Stimulated activated CD8-positive, alpha-beta memory T cell treated with anti-CD3 and anti-CD28 coated beads, Interleukin-7, amount 100 ng/mL, for 4 hours (primary cell): ENCODE data around the gene CDC42BPA.

ENCODE experiments used
- DNase-seq, 2 donors: peaks; one replicate each; pipeline ENCODE4 v3.0.0-alpha.2; 2020; ENCODE audit warnings: low read depth in 2 of 2

Gene CDC42BPA

DNA sequence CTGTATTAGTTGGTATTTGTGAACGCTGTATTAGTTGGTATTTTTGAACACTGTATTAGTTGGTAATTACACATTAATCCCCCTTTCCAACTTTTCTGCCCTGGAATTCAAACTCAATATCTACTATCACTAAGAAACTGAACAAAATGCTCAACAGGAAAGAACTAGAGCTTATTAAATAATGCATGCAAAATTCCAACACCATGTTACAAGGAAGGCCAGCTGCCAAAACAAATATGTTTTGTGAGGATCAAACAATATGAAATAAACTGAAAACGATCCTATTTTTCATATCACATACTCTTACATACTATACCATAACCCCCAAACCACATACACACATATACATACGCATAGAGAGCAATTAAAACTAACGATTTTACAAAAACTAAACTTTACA is 104.9 kb downstream of the CDC42BPA start:
- DNase-seq = no peak

DNA sequence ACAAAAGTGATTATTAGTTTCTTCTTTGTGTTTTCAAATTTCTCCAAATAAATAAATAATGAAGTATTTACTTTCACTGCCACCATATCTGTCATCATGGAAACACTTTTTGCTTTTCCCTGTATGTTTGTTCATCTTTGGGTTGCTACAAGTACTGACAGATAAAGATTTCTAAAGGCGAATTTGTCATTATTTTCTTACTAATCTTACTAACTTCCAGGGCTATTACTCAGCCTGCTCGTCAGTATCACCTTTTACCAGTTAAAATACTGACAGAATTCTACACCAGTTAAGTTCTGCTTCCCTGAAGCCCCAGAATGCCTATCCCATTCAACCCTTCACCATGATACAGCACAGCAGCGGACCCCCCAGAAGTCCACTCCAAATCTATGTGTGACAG is 106.1 kb downstream of the CDC42BPA start:
- no peak for DNase-seq

DNA sequence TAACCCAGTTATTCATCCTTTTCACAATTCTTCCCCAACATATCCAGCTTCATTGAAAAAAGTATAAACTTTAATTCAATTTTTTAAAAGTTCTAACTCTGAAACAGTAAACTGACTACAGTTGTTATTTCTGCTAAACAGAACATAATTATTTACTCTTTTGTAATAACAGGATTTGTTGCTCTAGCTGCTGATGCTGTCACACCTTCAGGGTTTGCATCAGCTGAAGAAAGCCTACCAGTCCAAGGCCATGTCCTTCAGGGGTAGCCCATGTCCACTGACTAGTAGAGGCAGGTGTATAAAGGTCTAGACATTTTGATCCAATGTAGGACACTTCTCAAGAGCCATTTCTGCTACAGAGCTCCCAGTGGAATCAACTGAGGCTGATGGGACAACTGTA is 107.7 kb downstream of the CDC42BPA start:
- no peak for DNase-seq

DNA sequence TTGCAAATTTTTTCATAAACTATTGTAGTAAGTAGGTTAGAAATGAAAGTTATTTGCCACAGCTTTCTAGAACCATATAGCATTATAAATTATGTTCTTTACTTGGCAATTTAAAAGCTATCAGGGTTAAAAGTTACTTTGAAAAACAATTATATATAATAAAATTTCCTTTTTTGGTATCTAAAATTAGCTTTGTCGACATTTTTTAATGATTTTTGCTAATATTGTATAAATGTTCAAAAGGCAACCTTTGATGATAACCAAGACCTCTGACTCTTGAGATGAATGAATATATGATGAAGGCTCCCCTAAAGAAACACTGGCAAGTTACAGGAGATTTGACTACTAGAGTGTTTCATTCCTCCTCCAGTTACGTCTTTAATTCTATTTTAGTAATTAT is 121.2 kb downstream of the CDC42BPA start:
- DNase-seq = no peak

GRCh38 chr1:227192163-227192562 is 126.1 kb downstream of the CDC42BPA start:
- DNase-seq = no peak

GRCh38 chr1:227191607-227192006 is 126.7 kb downstream of the CDC42BPA start:
- no peak for DNase-seq

DNA sequence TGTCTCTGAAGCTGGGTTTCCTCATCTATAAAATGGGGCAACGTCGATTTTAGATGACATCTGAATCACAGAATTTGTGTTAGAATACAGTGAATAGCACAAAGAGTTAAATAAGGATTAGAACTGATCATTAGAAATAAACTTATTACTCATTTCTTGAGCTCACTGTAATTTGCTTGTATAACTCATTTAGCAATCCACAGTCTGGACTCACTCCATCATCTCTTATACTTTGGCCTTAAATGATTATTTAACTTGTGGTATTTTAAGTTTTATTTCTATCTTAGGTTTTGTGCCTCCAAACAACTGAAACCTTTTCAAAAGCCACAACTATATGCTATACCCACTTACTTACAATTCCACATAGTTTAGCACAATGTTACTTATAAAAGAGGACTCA is 128.0 kb downstream of the CDC42BPA start:
- no peak for DNase-seq

- DNase-seq = no peak
Observed at GRCh38 chr1:227185291-227185690, 133.0 kb downstream of the CDC42BPA start.

DNA sequence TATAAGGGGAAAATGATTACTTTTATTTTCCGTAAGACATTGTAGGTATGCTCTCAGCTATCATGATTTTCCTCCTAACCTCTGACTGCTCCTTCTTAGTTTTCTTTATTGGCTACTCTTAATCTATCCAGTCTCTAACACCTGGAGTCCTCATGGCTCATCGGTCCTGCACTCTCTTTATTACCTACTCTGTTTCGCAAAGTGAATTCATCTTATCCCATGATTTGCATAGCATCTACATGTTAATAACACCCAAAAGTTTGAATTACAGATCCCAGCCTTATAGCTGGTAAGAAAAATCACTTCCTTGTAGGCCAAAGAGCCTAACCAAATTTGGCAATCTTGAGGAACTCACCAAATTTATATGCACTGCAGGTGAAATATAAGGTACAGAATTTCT is 136.3 kb downstream of the CDC42BPA start:
- DNase-seq = no peak

- DNase-seq = no peak
Observed at GRCh38 chr1:227175611-227176010, 142.7 kb downstream of the CDC42BPA start.

DNA sequence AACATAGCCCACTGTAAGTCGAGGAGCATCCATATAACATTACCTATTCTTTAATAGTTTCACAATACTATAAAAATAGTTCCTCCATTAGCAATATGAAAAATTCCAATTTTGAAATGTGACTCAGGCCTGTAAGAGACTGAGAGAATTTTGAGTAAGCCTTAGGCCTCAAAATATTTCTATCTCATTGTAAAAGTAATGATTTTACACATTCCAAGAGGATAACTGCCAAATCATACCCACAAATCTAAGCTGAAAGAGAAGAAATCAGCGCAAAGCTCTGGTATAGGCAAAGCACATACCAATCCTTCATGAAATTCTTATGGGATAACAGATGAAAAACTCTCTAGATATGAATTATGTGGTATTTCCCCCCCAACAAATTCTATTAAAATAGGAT is 144.1 kb downstream of the CDC42BPA start:
- no peak for DNase-seq

DNA sequence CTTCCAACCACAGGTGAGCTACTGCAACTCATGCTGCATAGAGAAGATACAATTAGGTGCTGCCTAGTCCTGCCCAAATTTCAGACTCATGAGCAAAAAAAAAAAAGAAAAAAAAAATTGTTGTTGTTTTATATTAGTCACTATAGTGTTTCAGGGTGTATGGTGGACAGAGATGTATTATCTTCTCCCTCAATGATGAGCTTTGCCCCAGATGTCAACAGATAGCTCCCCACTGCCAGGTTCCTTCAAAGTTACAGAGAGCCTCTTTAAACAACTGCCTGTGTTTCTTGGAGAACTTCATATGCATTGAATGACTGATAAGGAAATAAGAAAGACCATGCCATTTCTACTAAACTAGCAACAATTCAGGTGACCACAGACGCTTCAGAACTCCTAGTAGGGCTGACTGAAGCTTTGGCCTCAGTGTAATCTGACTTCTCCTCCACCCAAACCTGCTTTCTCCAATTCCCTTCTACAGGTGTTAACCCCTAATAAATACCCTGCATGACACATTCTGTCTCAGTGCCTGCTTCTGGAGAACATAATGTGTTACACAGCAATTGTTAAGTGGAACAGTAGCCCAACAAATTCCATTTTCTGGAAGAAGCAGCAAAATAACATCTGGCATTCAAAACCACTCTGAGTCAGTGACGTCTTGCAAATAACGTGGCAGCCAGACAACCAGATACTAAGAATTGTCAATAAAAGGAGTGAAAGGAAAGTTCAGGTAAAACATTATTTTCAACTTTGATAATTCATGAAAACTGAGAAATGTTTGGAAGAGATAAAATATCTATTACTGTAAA is 147.7 kb downstream of the CDC42BPA start:
- DNase-seq = no peak

DNA sequence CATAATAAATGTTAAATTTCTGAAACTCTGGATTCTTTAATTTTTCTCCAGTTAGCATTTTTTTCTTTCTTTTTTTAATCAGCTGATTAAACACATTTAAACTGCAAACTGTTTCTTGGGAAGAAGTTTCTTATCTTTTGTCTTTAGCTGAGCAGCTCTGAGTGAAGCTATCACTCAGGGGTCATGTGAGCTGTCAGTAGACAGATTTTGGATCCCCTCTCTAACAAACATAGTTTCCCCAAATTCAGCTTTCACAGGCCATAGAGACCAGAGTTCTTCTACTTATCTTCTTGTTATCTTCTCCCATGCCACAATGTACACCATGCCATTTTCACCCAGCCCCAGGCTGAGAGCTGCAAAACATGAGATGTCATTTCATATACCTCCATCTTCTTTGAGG is 148.9 kb downstream of the CDC42BPA start:
- no peak for DNase-seq

GRCh38 chr1:227167276-227168101 is 150.8 kb downstream of the CDC42BPA start:
- no peak for DNase-seq

- DNase-seq = no peak
Observed at GRCh38 chr1:227166559-227166958, 151.7 kb downstream of the CDC42BPA start.

- no peak for DNase-seq
Observed at GRCh38 chr1:227161470-227161869, 156.8 kb downstream of the CDC42BPA start.

DNA sequence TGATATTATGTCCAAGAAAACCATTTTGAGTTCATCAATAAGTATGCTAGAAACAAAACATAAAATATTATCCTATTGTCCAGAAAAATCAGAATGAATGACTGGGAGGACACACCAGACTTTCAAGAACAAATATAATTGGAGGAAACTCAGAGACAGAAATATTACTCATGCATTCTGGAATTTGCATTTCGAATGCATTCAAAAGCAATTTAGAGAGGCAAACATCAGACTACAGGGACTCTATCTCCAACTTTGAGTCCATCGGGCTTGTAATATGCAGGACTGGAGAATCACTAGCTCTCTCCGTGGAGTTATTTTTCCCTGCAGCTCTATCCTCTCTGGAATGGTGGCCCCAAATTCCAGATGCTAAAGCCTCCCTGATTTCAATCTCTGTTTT is 161.8 kb downstream of the CDC42BPA start:
- no peak for DNase-seq

- no peak for DNase-seq
Observed at GRCh38 chr1:227155688-227156087, 162.6 kb downstream of the CDC42BPA start.

GRCh38 chr1:227155004-227155403 is 163.3 kb downstream of the CDC42BPA start:
- DNase-seq = no peak

DNA sequence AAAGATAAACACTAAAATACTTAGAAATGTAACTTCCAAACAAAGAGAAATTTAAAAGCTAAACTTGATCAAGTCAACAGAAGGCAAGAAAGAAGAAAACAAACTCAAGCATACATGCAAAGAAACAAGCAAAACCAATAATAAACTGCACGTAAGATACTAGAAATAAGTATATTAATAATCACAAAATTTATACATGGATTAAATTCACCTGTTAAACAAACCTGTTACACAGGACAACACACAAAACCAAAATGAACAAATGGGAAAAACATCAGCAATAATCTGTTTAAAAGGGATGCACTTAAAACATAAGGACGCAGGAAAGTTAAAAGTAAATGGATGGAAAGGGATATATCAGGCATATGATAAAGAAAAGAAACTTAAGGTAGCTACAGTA is 165.8 kb downstream of the CDC42BPA start:
- no peak for DNase-seq

GRCh38 chr1:227140376-227140775 is 177.9 kb downstream of the CDC42BPA start:
- no peak for DNase-seq

DNA sequence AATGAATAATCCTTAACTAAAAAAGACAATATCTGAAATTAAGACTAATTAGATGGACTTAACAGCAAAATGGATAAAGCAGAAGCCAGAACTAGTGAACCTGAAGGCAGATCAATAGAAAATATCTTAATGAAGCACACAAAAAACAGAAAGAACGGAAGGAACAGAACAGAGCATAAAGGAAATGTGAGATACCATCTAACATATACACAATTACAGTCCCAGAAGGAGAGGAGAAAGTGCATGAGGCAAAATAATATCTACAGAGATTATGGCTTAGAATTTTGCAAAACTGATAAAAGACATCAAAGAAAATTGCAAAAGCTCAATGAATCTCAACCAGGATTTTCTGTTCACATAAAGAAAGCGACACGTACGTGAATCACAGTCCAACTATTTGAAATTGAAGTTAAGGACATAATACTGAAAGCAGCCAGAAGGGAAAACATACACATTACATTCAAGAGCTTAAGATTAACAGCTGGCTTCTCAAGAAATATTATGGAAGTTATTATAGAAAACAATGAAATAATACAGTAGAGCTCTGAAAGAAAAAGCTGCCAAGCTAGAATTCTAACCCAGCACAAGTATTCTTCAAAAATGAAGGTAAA is 182.0 kb downstream of the CDC42BPA start:
- DNase-seq = no peak
